Measurements from ENCODE around the gene SMCO2.

The SMCO2 gene

GRCh38 chr12:27477049-27477448 is 30.5 kb downstream of the SMCO2 start:
- Histone ChIP-seq H4K20me1 (ENCODE audit: control insufficient read depth, insufficient read depth, low read depth, low read length) (no peaks in the 10 kb centered on the region), H3K9me3 (ENCODE audit: control insufficient read depth, insufficient read depth, low read length) (peaks cover 11% of the 10 kb centered on the region; the same call in 1 of the 2 replicates)

GRCh38 chr12:27478949-27479348 is 32.4 kb downstream of the SMCO2 start:
- Histone ChIP-seq H3K79me2 (ENCODE audit: control insufficient read depth, low read length) (no peaks in the 10 kb centered on the region), H3K4me3 (ENCODE audit: low read length) (no peak overlapping the region), H3K4me1 (ENCODE audit: control insufficient read depth, low read length) (no peaks in the 10 kb centered on the region), H3F3A (ENCODE audit: control insufficient read depth, insufficient read depth) (no peaks in the 10 kb centered on the region), H3K27ac (ENCODE audit: low read depth, low read length) (no peak overlapping the region), H3K4me2 (ENCODE audit: low read length) (no peak overlapping the region), H3K36me3 (ENCODE audit: control insufficient read depth, low read length) (no peaks in the 10 kb centered on the region), H3K27me3 (ENCODE audit: control insufficient read depth, low read length) (no peaks in the 10 kb centered on the region), H3K9me2 (replicated peaks; ENCODE audit: control insufficient read depth, low read length) (no peaks in the 10 kb centered on the region), H4K20me1 (ENCODE audit: control insufficient read depth, insufficient read depth, low read depth, low read length) (no peaks in the 10 kb centered on the region), H3K9me3 (ENCODE audit: control insufficient read depth, insufficient read depth, low read length) (peaks cover 11% of the 10 kb centered on the region; the same call in 1 of the 2 replicates)
- TF ChIP-seq CTCF (IDR thresholded peaks at IDR 0.05; ENCODE audit: low read depth, low read length, poor library complexity, severe bottlenecking) (no peak), EZH2phosphoT487 (IDR thresholded peaks at IDR 0.05; ENCODE audit: borderline replicate concordance, low read length) (no peak)

More at GRCh38 chr12:27477049-27477448, 30.5 kb downstream of the SMCO2 start:
- no peaks in the 10 kb centered on the region for H3K79me2 ChIP-seq (ENCODE audit: control insufficient read depth, low read length)
- no peak overlapping the region for H3K4me3 ChIP-seq (ENCODE audit: low read length)
- no peaks in the 10 kb centered on the region for H3K9me2 ChIP-seq (replicated peaks; ENCODE audit: control insufficient read depth, low read length)
- no peaks in the 10 kb centered on the region for H3K36me3 ChIP-seq (ENCODE audit: control insufficient read depth, low read length)
- H3K4me2 ChIP-seq (ENCODE audit: low read length), result no peak overlapping the region
- no peaks in the 10 kb centered on the region for H3K27me3 ChIP-seq (ENCODE audit: control insufficient read depth, low read length)
- TF ChIP-seq CTCF (IDR thresholded peaks at IDR 0.05; ENCODE audit: low read depth, low read length, poor library complexity, severe bottlenecking) (no peak), EZH2phosphoT487 (IDR thresholded peaks at IDR 0.05; ENCODE audit: borderline replicate concordance, low read length) (no peak)
- no peak overlapping the region for H3K27ac ChIP-seq (ENCODE audit: low read depth, low read length)
- H3F3A ChIP-seq (ENCODE audit: control insufficient read depth, insufficient read depth), result no peaks in the 10 kb centered on the region
- H3K4me1 ChIP-seq (ENCODE audit: control insufficient read depth, low read length), result no peaks in the 10 kb centered on the region

GRCh38 chr12:27480016-27480415 is 33.5 kb downstream of the SMCO2 start:
- Histone ChIP-seq H3K4me1 (ENCODE audit: control insufficient read depth, low read length) (no peaks in the 10 kb centered on the region), H4K20me1 (ENCODE audit: control insufficient read depth, insufficient read depth, low read depth, low read length) (no peaks in the 10 kb centered on the region), H3K4me2 (ENCODE audit: low read length) (no peak overlapping the region), H3K9me3 (ENCODE audit: control insufficient read depth, insufficient read depth, low read length) (peaks cover 11% of the 10 kb centered on the region; the same call in 1 of the 2 replicates), H3K27me3 (ENCODE audit: control insufficient read depth, low read length) (no peaks in the 10 kb centered on the region), H3K79me2 (ENCODE audit: control insufficient read depth, low read length) (no peaks in the 10 kb centered on the region), H3F3A (ENCODE audit: control insufficient read depth, insufficient read depth) (no peaks in the 10 kb centered on the region), H3K36me3 (ENCODE audit: control insufficient read depth, low read length) (no peaks in the 10 kb centered on the region), H3K9me2 (replicated peaks; ENCODE audit: control insufficient read depth, low read length) (no peaks in the 10 kb centered on the region), H3K27ac (ENCODE audit: low read depth, low read length) (no peak overlapping the region), H3K4me3 (ENCODE audit: low read length) (no peak overlapping the region)
- TF ChIP-seq CTCF (IDR thresholded peaks at IDR 0.05; ENCODE audit: low read depth, low read length, poor library complexity, severe bottlenecking) (no peak), EZH2phosphoT487 (IDR thresholded peaks at IDR 0.05; ENCODE audit: borderline replicate concordance, low read length) (no peak)
